Fibroblast of peridontal ligament (primary cell): ENCODE data around the gene TCAP.

Experiments used
- DNase-seq: peaks from one replicate; pipeline ENCODE4 v3.0.0-alpha.2; 2010; ENCODE audit errors: extremely low read depth

TCAP gene

GRCh38 chr17:39628655-39629493 is 36.3 kb upstream of the TCAP start:
- DNase-seq: no peak

- no peak for DNase-seq
These were observed 35.7 kb upstream of the TCAP start for GRCh38 chr17:39629494-39629880.

GRCh38 chr17:39629898-39630297 is 35.3 kb upstream of the TCAP start:
- no peak for DNase-seq

DNA sequence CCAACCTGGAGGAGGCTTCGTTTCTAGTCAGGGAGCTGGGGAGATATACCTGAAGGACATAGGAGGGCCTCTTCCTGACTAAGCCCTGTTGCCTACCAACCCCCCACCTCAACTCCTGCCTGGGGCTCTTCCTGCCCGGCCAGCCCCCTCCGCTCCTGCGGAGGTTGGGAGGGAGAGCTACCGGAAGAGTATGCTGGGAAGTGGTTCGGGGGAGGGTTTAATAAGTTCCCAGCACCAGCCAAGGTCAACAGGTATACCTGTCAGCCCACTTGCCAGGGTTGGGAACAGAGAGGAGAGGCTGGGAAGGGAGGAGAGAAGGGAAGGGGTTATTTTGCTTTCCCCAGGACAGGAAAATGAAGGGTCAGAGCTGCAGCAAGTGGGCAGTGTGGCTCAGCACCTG is 33.7 kb upstream of the TCAP start:
- no peak for DNase-seq

DNA sequence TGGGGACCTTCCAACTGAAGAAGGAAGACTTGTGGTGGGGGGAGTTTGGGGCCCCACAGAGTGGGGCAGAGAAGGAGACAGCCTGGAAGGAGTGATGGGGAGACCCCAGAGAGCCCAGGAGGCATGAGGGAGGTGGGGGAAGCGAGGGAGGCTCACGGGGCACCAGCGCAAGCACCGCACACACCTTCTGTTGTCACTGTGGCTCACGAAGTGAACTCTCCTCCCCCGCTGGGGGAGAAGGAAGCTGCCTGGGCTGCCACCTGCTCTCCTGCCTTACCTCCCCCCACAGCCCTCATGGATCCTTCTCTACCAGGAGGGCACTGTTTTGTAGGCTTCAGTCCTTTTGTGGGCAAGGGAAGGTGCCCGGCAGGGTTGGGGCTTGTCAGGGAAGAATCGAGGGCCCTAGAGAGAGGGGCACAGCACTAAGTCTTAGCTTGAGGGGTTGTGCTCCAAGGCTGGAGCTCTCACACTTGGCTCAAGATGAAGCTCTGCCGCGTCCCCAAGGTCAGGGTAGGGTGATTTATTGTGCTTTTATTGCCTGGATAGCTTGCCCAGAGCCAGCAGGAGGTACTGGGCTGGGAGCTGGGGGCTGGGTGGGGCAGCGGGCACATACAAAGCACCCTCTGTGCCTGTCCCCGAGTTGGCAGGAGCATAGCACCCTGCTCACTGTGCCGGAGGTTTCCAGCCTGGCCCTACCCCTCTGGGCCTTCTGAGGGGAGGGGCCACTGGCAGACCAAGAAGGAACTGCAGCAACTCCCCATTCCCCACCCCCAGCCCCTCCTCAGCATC is 32.8 kb upstream of the TCAP start:
- DNase-seq: no peak

DNA sequence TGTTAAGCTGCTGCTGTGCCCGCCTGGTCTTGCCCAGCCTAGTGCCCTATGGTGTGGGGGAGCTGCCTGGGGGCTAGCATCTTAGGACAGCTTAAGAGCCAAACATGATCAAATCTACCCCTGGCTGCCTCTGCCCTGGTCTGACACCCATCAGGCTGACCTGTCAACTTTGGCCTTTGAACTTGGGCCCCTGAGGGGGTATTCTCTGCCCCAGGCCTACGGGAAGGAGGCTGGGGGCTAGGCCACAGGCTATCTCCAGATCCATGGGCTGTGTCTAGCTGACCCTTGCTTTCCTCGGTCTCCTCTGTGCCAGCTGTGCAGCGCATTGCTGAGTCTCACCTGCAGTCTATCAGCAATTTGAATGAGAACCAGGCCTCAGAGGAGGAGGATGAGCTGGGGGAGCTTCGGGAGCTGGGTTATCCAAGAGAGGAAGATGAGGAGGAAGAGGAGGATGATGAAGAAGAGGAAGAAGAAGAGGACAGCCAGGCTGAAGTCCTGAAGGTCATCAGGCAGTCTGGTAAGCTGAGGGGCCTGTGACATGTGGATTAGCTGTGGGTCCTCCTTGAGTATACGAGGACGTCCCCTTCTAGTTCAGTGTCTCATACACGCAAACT is 31.5 kb upstream of the TCAP start:
- no peak for DNase-seq

DNA sequence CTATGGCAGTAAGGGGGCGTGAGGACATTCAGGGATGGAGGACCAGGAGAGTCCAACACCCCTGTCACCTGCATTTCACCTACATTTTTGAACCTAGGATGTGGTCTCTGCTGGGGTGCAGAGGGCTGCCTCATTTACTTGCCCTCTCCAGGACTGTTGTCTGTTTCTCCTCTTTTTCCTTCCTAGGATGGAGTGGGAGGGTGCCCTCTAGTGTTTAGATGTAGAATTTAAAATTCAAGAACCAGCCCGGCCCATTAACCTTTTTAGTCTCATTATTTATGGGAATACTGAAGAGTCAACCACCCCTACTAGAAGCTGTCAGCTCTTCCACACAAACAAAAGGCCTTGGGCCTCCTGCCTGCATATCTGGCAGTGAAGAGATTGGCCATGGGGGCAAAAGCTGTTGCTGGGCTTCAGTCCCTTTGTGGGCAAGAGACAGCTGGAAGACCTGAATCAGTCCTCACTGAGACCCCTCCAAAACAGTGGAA is 30.7 kb upstream of the TCAP start:
- DNase-seq: peak; percentile 60

DNA sequence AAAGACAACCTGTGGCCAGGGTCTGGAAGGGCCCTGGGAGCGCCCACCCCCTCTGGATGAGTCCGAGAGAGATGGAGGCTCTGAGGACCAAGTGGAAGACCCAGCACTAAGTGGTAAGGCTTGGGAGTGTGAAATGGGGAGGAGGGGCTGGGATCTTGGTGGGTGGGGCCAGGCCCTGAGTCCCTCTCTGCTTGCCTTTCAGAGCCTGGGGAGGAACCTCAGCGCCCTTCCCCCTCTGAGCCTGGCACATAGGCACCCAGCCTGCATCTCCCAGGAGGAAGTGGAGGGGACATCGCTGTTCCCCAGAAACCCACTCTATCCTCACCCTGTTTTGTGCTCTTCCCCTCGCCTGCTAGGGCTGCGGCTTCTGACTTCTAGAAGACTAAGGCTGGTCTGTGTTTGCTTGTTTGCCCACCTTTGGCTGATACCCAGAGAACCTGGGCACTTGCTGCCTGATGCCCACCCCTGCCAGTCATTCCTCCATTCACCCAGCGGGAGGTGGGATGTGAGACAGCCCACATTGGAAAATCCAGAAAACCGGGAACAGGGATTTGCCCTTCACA is 29.5 kb upstream of the TCAP start:
- no peak for DNase-seq

- no peak for DNase-seq
These were observed 28.6 kb upstream of the TCAP start for GRCh38 chr17:39636587-39636926.

- peak; percentile 81 for DNase-seq
These were observed 28.0 kb upstream of the TCAP start, which contains the start of gene STARD3 for GRCh38 chr17:39636927-39637736. STARD3 (plus strand) TSS chr17:39637144; CDS start chr17:39653532, 16,388 bp downstream.

- DNase-seq: no peak
These were observed 26.8 kb upstream of the TCAP start for GRCh38 chr17:39638317-39638716.

DNA sequence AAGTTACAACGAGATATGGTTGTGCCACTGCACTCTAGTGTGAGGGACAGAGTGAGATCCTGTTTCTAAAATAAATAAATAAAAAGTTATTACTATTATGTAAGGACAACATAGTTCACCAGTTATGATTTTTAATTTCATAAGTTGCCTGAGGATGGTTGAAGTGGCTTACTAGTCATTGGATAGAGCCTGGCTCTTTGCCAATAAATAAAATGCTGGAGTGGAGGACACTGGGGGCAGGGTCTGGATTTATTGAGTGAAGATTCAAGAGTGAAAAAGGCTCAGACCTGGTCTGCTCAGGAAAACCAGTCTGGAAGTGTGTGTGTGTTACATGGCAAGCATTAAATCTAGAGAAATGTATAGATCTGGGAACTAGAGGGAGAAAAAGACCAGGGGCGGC is 26.1 kb upstream of the TCAP start:
- DNase-seq: no peak

DNA sequence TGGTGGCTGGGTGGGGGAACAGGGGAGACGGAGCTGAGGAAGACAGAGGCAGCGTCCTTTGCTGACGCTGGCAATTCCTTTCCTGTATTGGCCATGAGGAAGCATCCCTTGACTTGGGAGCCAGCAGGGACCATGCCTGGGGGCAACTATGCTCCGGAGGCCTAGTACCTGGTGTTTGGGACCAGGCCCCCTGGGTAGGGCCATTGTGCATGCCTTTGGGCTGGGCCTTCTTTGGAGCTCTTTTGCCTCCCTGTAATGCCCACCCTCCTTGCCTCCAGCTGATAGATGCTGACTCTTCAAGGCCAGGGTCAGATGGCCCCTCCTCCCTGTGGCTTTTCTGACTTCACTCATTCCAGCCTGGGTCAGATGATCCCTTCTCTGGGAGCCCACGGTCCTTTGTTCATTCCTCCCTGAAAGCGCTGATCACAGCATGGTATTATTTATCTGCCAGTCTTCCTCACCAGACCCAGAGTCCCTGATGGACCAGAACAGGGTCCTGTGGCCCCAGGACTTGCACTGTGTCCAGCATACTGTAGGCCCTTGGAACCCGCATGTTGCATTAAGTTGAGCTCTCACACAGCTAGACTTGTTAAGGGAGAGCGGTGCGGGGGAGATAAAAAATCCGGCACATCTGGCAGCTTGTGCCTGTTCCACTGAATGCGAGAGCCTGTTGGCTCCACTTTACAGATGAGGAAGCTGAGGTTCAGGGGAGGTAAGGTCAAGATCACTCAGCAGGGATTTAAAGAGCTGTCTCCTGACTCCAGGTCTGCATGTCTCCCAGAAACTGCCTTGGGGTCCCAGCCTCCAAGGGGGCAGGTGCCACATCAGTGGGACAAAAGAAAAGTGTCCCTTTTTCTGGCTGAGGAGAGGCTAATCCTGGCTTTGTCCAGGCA is 25.3 kb upstream of the TCAP start:
- no peak for DNase-seq

- no peak for DNase-seq
These were observed 24.5 kb upstream of the TCAP start for GRCh38 chr17:39640591-39641031.

DNA sequence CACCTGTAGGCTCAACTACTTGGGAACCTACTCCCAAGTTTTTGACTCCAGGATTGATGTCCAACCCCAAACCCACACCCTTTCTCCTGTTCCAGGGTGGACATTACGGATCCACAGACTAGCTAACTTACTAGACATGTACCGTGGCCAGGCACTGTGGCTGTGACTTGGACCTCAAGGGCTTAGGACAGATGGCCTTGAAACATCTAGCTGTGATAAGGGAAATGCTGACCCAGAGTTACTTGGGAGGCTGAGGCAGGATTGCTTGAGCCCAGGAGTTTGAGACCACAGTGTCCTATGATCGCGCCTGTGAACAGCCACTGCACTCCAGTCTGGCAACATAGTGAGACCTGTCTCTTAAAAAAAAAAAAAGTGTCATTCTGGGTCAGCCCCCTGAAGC is 24.1 kb upstream of the TCAP start:
- DNase-seq: no peak

DNA sequence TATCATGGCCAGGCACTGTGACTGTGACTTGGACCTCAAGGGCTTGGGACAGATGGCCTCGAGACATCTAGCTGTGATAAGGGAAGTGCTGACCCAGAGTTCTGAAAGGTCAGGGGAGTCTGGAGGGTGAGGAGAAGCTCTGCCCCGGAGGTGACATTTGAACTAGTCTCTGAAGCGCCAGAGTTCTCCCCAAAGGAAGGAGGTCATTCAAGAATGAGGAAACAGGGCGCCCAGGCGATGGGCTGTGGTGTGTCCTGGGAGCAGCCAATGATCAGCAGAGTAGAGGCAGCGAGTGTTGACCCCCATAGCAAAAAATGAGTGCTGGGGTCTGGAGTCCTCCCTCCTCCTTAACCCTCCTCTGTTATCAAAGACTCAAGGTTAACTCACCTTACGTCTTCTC is 23.3 kb upstream of the TCAP start:
- DNase-seq: no peak

DNA sequence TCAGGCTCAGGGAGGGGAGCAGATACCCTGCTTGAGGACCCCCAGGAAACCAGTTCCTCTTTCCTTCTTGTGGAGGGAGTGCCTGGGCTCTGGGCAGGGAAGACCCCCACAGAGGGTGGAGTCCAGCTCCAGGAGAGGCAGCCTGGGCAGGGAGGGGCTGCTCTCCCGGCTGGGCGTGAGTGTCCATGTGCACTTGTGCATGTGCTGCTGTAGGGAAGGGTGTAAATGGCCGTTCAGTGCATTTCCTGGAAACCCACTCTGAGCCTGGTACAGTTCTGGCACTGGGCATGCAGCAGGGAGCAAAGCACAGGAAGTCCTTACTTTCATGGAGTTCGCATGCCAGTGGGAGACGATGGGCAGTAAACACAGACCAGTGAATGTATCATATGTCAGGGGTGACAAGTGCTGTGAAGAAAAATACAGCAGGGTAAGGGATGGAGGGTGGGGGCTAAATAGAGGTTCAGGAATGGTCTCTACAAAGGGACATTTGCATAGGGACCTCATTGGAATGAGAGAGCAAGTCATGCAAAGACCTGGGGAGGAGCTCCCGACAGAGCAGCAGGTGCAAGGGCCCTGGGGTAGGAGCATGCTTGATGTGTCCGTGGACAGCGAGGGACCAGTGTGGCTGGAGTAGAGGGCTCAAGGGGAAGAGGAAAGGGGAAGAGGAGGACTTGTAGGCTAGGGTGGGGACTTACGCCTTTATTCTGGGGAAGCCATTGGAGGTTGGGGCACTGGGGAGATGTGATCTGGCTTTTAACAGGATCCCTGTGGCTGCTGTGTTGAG is 22.7 kb upstream of the TCAP start:
- DNase-seq: no peak

DNA sequence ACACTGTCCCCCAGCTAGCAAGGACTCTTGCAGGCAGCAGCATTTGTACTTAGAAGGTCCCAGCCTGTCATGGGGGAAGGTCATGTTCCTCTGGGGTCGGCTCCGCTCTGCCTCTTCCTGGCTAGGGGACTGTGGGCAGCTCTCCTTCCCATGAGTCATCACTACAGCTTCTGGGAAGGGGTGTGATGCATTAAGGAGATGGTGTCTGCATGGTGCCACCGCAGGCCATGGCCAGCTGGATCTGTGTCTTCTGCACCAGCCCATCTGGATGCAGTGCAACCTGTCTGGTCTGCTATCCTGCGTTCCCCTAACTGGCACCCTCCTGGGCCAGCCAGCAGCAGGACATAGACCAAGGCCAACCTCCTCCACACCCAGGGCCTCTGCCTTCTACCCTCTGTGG is 21.9 kb upstream of the TCAP start:
- no peak for DNase-seq

DNA sequence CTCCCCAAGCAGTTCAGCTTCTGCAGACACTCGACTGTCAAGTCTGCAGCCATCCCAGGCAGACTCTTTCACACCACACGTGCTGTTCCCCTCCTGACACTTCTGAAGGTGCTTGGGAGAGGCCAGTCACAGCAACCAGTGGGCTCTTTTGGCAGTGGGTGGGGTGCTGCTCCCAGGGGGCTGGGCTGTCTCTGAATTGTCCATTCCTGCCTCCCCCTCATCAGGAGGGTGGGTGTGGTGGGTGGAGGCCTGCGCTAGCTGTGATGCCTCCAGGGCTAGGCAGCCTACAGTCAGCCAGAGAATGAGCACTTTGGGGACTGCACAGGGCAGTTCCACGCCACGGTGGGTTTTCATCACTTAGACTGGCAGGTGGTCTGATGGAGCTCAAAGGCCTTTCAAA is 17.9 kb upstream of the TCAP start:
- no peak for DNase-seq
